Thymus (tissue), 11 donors: ENCODE results near the gene CBY1. TPM values are rescaled to one million over a fixed set of nuclear protein-coding genes. Genes with fewer than 3 reads are reported as not detected.
"Not testable (repeated sequence)": the region's sequence is repeated elsewhere in the genome, so short reads cannot be mapped to it uniquely, and the experiment has no call there.

Experiments used
- DNase-seq, 9 donors: peaks; one replicate each; pipeline ENCODE4 v3.0.0-alpha.2; 2013; ENCODE audit warnings: low spot score in 9 of 9, low read depth in 6 of 9, missing footprints in 1 of 9
- H3K27ac ChIP-seq, 2 donors: one replicate each; pipeline ENCODE4 v1.5.1; 2013; ENCODE audit warnings: control low read depth in 1 of 2, low read depth in 1 of 2, low read length in 1 of 2, mild to moderate bottlenecking in 1 of 2, moderate library complexity in 1 of 2
- H3K27me3 ChIP-seq, 2 donors: one replicate each; pipeline ENCODE4 v1.5.1; 2013; ENCODE audit warnings: low read length in 1 of 2; ENCODE audit not compliant: control insufficient read depth in 2 of 2, insufficient read depth in 1 of 2
- H3K36me3 ChIP-seq, 2 donors: one replicate each; pipeline ENCODE4 v1.5.1; 2013; ENCODE audit warnings: low read length in 1 of 2, mild to moderate bottlenecking in 1 of 2, moderate library complexity in 1 of 2; ENCODE audit not compliant: control insufficient read depth in 2 of 2, insufficient read depth in 2 of 2
- H3K4me1 ChIP-seq, 2 donors: one replicate each; pipeline ENCODE4 v1.5.1; 2013; ENCODE audit warnings: low read length in 2 of 2; ENCODE audit not compliant: control insufficient read depth in 2 of 2, insufficient read depth in 2 of 2
- H3K4me3 ChIP-seq, 2 donors: one replicate each; pipeline ENCODE4 v1.5.1; 2013; ENCODE audit warnings: low read length in 2 of 2, control low read depth in 1 of 2, mild to moderate bottlenecking in 1 of 2
- H3K9me3 ChIP-seq, 2 donors: one replicate each; pipeline ENCODE4 v1.5.1; 2013; ENCODE audit warnings: low read length in 1 of 2, mild to moderate bottlenecking in 1 of 2; ENCODE audit not compliant: control insufficient read depth in 2 of 2, insufficient read depth in 1 of 2
- WGBS: extraction: QIAGEN DNeasy Blood & Tissue Kit; methylation state at CpG from one replicate; pipeline ENCODE4 v1.1.7; 2013; 5-methylcytosine and 5-hydroxymethylcytosine counted together
- polyA plus RNA-seq: library from polyadenylated mRNA; stranded (reverse); fragments of 200-250 nt; gene quantifications from one replicate; pipeline ENCODE4 v1.2.3, GENCODE V29; 2013
- total RNA-seq: library from RNA; stranded (reverse); fragments of 120-200 nt; gene quantifications from one replicate; pipeline ENCODE4 v1.2.4, GENCODE V29; 2013
- donor health status: healthy.

Gene CBY1
- total and polyA plus RNA-seq, 2 donors = 9.0 to 41.1 TPM

DNA sequence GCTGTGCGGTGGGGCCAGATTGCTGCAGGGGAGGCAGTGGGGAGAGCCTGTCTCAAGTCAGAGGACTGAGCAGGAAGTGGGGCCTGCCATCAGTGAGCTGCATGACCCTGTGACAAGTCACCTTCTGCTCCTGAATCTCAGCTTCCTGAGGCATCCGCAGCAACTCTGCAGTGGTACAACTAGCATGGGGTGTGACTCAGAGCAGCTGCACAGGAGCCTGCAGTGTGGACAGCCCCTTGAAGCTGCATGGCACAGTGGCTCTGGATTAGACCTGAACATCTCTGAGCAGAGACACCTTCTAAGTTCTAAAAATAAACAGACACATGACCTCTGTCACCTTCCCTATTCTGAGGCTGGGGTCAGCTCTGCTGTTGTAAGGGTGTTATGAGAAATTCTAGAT is 18.2 kb upstream of the CBY1 start:
- no peaks in the 10 kb centered on the region for H3K9me3 ChIP-seq
- H3K36me3 ChIP-seq = no peaks in the 10 kb centered on the region
- H3K4me3 ChIP-seq = no peak overlapping the region
- no peak for DNase-seq
- WGBS = 100% methylated on average over 2 of the region's 2 CpGs
- H3K27ac ChIP-seq = no peak overlapping the region
- H3K4me1 ChIP-seq = no peaks in the 10 kb centered on the region
- H3K27me3 ChIP-seq = no peaks in the 10 kb centered on the region

- DNase-seq = no peak
- 96% methylated on average over 3 of the region's 3 CpGs for WGBS
- Histone ChIP-seq H3K27me3 (no peaks in the 10 kb centered on the region), H3K4me3 (no peak overlapping the region), H3K27ac (no peak overlapping the region), H3K36me3 (no peaks in the 10 kb centered on the region), H3K4me1 (no peaks in the 10 kb centered on the region), H3K9me3 (no peaks in the 10 kb centered on the region)
These were observed 17.7 kb upstream of the CBY1 start for GRCh38 chr22:38638728-38639127.

GRCh38 chr22:38641476-38642040 is 14.9 kb upstream of the CBY1 start:
- DNase-seq = no peak
- H3K9me3 ChIP-seq = no peaks in the 10 kb centered on the region
- no peak overlapping the region for H3K27ac ChIP-seq
- no peaks in the 10 kb centered on the region for H3K4me1 ChIP-seq
- H3K27me3 ChIP-seq = no peaks in the 10 kb centered on the region
- H3K4me3 ChIP-seq = no peak overlapping the region
- 96% methylated on average over 13 of the region's 13 CpGs for WGBS
- H3K36me3 ChIP-seq = no peaks in the 10 kb centered on the region

- not testable (repeated sequence) for H3K36me3 ChIP-seq, DNase-seq, H3K4me1 ChIP-seq, H3K27me3 ChIP-seq, H3K9me3 ChIP-seq, H3K27ac ChIP-seq, H3K4me3 ChIP-seq
- WGBS = 97% methylated on average over 5 of the region's 5 CpGs
These were observed 12.2 kb upstream of the CBY1 start for GRCh38 chr22:38644245-38644644.

- DNase-seq = no peak
- Histone ChIP-seq H3K36me3 (no peaks in the 10 kb centered on the region), H3K27ac (no peak overlapping the region), H3K4me3 (no peak overlapping the region), H3K27me3 (no peaks in the 10 kb centered on the region), H3K4me1 (no peaks in the 10 kb centered on the region), H3K9me3 (no peaks in the 10 kb centered on the region)
- 94% methylated on average over 6 of the region's 6 CpGs for WGBS
These were observed 11.0 kb upstream of the CBY1 start for GRCh38 chr22:38645430-38645829.

GRCh38 chr22:38649841-38650522 is 6.5 kb upstream of the CBY1 start:
- 95% methylated on average over 5 of the region's 5 CpGs for WGBS

GRCh38 chr22:38652859-38653258 is 3.6 kb upstream of the CBY1 start:
- Histone ChIP-seq H3K9me3 (peaks cover 0 to 5% of the 10 kb centered on the region in 2 donors), H3K27me3 (no peaks in the 10 kb centered on the region), H3K4me3 (no peak overlapping the region), H3K4me1 (peaks cover 11 to 13% of the 10 kb centered on the region in 2 donors), H3K27ac (no peak overlapping the region), H3K36me3 (no peaks in the 10 kb centered on the region)
- DNase-seq = peak in 1 of 9 donors; percentile 17

More at GRCh38 chr22:38649841-38650522, 6.5 kb upstream of the CBY1 start:
- H3K36me3 ChIP-seq = no peaks in the 10 kb centered on the region
- H3K4me1 ChIP-seq = no peaks in the 10 kb centered on the region
- no peaks in the 10 kb centered on the region for H3K27me3 ChIP-seq
- DNase-seq = no peak
- H3K9me3 ChIP-seq = no peaks in the 10 kb centered on the region
- no peak overlapping the region for H3K4me3 ChIP-seq
- H3K27ac ChIP-seq = no peak overlapping the region

DNA sequence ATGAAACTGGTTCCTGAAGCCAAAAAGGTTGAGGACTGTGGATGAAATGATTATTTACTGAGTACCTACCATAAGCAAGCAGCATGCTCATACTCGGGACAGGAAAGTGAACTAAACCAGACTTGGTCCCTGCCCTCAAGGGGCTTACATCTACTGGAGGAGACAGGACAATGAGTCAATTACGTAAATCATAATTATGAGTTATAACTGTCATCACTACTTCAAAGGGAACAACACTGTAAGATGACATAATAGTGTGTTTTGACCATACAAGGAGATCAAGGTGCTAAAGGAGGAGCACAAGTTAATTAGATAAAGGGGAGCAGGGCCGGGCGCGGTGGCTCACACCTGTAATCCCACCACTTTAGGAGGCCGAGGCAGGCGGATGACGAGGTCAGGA is 2.7 kb upstream of the CBY1 start:
- 98% methylated on average over 8 of the region's 8 CpGs for WGBS
- H3K27me3 ChIP-seq = no peaks in the 10 kb centered on the region
- DNase-seq = no peak

GRCh38 chr22:38655519-38656255 is 751 bp upstream of the CBY1 start:
- no peaks in the 10 kb centered on the region for H3K36me3 ChIP-seq
- peak overlapping the region; percentile 78 to 92 for H3K4me3 ChIP-seq
- DNase-seq = peak in 3 of 9 donors; percentile 6 to 7 (median 6)
- no peaks in the 10 kb centered on the region for H3K27me3 ChIP-seq
- H3K27ac ChIP-seq = peak overlapping the region in 1 of 2 donors; percentile 81
- 14% methylated on average over 22 of the region's 22 CpGs for WGBS
- peaks cover 0 to 5% of the 10 kb centered on the region in 2 donors for H3K9me3 ChIP-seq
- H3K4me1 ChIP-seq = peaks cover 11 to 13% of the 10 kb centered on the region in 2 donors

More for the DNA sequence above, 2.7 kb upstream of the CBY1 start:
- Histone ChIP-seq H3K36me3 (no peaks in the 10 kb centered on the region), H3K27ac (no peak overlapping the region), H3K4me1 (peaks cover 11 to 13% of the 10 kb centered on the region in 2 donors), H3K4me3 (no peak overlapping the region), H3K9me3 (peaks cover 0 to 5% of the 10 kb centered on the region in 2 donors)
